ENCODE measurements around the gene NXPH4. TPM values are rescaled to one million over a fixed set of nuclear protein-coding genes. Genes with fewer than 3 reads are reported as not detected.

The NXPH4 gene
- total RNA-seq, 4 donors from 2014 or later = 0.21 to 5.0 (median 2.5) TPM

DNA sequence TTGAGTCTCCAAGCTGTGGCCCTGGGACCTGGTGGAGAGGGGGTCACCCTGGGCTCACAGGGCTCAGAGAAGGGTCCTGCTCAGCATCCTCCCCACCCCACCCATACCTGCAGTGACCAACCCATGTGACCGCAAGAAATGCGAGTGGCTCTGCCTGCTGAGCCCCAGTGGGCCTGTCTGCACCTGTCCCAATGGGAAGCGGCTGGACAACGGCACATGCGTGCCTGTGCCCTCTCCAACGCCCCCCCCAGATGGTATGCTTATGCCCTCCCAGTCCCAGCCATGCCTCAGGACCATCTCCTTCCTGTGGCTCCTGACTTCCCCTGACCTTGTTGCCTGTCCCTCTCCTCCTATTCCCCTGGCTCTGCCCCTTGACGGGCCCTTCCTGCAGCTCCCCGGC, 6.7 kb upstream of the NXPH4 start:
- Histone ChIP-seq H3K9me3 (no peaks in the 10 kb centered on the region), H3K36me3 (peaks cover 20 to 81% (median 36%) of the 10 kb centered on the region in 3 donors), H3K27ac (no peak overlapping the region), H3K4me3 (no peak overlapping the region), H3K4me1 (peaks cover 7 to 22% (median 9%) of the 10 kb centered on the region in 3 donors), H3K27me3 (peaks cover 0 to 14% (median 0%) of the 10 kb centered on the region in 4 donors)
- intact Hi-C loops (cut with DNase I) = no loop called here
- 64 to 68% methylated on average over 4 to 5 of the region's 8 CpGs for WGBS, 2 donors
- DNase-seq = no peak
- no peak for TF ChIP-seq POLR2A (IDR thresholded peaks at IDR 0.05)
- TF ChIP-seq, protein P1, sequence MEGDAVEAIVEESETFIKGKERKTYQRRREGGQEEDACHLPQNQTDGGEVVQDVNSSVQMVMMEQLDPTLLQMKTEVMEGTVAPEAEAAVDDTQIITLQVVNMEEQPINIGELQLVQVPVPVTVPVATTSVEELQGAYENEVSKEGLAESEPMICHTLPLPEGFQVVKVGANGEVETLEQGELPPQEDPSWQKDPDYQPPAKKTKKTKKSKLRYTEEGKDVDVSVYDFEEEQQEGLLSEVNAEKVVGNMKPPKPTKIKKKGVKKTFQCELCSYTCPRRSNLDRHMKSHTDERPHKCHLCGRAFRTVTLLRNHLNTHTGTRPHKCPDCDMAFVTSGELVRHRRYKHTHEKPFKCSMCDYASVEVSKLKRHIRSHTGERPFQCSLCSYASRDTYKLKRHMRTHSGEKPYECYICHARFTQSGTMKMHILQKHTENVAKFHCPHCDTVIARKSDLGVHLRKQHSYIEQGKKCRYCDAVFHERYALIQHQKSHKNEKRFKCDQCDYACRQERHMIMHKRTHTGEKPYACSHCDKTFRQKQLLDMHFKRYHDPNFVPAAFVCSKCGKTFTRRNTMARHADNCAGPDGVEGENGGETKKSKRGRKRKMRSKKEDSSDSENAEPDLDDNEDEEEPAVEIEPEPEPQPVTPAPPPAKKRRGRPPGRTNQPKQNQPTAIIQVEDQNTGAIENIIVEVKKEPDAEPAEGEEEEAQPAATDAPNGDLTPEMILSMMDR (IDR thresholded peaks at IDR 0.05) = no peak

DNA sequence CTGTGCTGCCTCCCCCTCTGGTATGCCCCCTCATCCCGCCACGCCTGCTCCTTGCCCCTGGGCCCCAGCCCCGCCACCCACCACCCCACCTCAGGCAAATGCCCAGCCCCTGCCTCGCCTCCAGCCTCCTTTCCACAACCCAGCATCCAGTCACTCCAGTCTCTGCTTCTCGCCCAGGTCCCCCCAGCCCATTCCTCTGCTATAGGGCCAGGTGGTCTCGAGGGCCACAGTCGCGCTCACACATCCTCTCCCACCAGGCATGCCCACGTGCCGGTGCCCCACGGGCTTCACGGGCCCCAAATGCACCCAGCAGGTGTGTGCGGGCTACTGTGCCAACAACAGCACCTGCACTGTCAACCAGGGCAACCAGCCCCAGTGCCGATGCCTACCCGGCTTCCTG, 6.1 kb upstream of the NXPH4 start:
- peaks cover 7 to 28% (median 13%) of the 10 kb centered on the region in 3 donors for H3K4me1 ChIP-seq
- no peak overlapping the region for H3K27ac ChIP-seq
- 60 to 83% methylated on average over 1 of the region's 15 CpGs for WGBS, 2 donors
- H3K9me3 ChIP-seq = no peaks in the 10 kb centered on the region
- intact Hi-C loops (cut with DNase I) = no loop called here
- H3K27me3 ChIP-seq = peaks cover 0 to 20% (median 0%) of the 10 kb centered on the region in 4 donors
- H3K4me3 ChIP-seq = no peak overlapping the region
- DNase-seq = no peak
- peaks cover 14 to 76% (median 31%) of the 10 kb centered on the region in 3 donors for H3K36me3 ChIP-seq
- no peak for TF ChIP-seq POLR2A (IDR thresholded peaks at IDR 0.05)
- TF ChIP-seq, protein P1 (IDR thresholded peaks at IDR 0.05) = no peak

DNA sequence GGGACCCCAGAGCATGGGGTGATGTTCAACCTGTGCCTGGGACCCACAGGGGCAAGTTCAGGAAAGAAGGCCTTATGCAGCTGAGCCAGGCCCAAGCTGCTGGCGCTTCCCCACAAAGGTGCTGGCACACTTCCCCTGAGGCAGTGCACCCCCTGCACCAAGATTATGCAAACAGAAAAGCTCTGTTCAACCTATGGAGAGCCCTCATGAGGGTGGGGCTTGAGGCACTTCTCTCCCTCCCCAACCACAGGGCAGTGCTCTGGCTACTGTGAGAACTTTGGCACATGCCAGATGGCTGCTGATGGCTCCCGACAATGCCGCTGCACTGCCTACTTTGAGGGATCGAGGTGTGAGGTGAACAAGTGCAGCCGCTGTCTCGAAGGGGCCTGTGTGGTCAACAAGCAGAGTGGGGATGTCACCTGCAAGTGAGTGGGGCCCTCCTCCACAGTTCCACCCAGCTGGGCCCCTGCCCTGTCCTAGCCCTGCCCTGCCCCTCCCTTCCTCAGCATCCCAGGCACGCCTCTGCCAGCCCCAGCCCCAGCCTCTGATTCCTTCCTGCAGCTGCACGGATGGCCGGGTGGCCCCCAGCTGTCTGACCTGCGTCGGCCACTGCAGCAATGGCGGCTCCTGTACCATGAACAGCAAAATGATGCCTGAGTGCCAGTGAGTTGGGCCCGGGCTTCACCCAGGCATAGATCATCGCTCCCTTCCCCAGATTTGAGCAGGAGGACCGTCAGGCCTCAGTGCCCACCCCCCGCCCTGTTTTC, 5.5 kb upstream of the NXPH4 start:
- H3K27ac ChIP-seq = no peak overlapping the region
- no peaks in the 10 kb centered on the region for H3K9me3 ChIP-seq
- DNase-seq = no peak
- H3K27me3 ChIP-seq = peaks cover 0 to 26% (median 0%) of the 10 kb centered on the region in 4 donors
- no peak overlapping the region for H3K4me3 ChIP-seq
- TF ChIP-seq POLR2A (IDR thresholded peaks at IDR 0.05) = no peak
- TF ChIP-seq, protein P1 (IDR thresholded peaks at IDR 0.05) = no peak
- peaks cover 13 to 34% (median 18%) of the 10 kb centered on the region in 3 donors for H3K4me1 ChIP-seq
- intact Hi-C loops (cut with DNase I) = no loop called here
- 75 to 80% methylated on average over 1 to 12 of the region's 16 CpGs for WGBS, 2 donors
- H3K36me3 ChIP-seq = peaks cover 8 to 69% (median 25%) of the 10 kb centered on the region in 3 donors

DNA sequence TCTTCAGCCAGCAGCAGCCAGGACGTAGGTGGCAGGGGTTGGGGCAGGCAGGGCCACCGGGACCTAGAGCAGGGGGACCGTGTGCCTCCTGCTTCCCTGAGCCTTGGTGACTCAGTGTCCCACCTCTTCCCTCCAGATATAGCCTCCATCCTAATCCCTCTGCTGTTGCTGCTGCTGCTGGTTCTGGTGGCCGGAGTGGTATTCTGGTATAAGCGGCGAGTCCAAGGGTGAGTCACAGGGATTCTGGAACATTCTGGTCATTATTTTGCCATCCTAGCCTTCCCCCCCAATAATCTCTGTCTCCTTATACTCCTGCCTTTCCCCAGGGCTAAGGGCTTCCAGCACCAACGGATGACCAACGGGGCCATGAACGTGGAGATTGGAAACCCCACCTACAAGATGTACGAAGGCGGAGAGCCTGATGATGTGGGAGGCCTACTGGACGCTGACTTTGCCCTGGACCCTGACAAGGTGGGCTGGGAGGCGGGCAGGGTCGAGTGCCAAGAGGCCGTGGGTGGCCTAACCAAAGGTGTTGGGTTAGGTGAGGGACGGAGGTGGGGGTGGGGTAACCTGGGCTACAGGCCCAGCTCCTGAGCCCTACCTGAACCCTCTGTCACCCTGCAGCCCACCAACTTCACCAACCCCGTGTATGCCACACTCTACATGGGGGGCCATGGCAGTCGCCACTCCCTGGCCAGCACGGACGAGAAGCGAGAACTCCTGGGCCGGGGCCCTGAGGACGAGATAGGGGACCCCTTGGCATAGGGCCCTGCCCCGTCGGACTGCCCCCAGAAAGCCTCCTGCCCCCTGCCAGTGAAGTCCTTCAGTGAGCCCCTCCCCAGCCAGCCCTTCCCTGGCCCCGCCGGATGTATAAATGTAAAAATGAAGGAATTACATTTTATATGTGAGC, 4.5 kb upstream of the NXPH4 start:
- Histone ChIP-seq H3K27me3 (peaks cover 0 to 34% (median under 1%) of the 10 kb centered on the region in 4 donors), H3K4me3 (no peak overlapping the region), H3K36me3 (peaks cover 7 to 60% (median 19%) of the 10 kb centered on the region in 3 donors), H3K4me1 (peaks cover 22 to 43% (median 25%) of the 10 kb centered on the region in 3 donors), H3K9me3 (no peaks in the 10 kb centered on the region), H3K27ac (no peak overlapping the region)
- intact Hi-C loops (cut with DNase I) = no loop called here
- TF ChIP-seq POLR2A (IDR thresholded peaks at IDR 0.05) = no peak
- TF ChIP-seq, protein P1 (IDR thresholded peaks at IDR 0.05) = no peak
- DNase-seq = no peak
- 79 to 90% methylated on average over 8 to 24 of the region's 27 CpGs for WGBS, 2 donors

Data from esophagus squamous epithelium (tissue), 5 donors.